Psoas muscle (tissue), 8 donors: Measurements from ENCODE around the gene SPNS2. TPM values are rescaled to one million over a fixed set of nuclear protein-coding genes. Genes with fewer than 3 reads are reported as not detected.
A peak's percentile ranks its signal among the peaks of the same experiment; 100 is the strongest.

Experiments
- ATAC-seq, 4 donors: fragments of 200-7000 bp; cut with Tn5 transposase; one replicate each; pipeline ENCODE4 v1.9.1; 2020; ENCODE audit warnings: moderate library complexity in 3 of 4, mild to moderate bottlenecking in 2 of 4
- DNase-seq, 2 donors: peaks; one replicate each; pipeline ENCODE4 v3.0.0-alpha.2; 2020
- H3K27ac ChIP-seq: fragments of 200-600 bp; one replicate; pipeline ENCODE4 v1.8.0; 2022
- H3K27me3 ChIP-seq, 3 donors: fragments of 200-600 bp in 1 of 3; one replicate each; pipeline versions ENCODE4 v1.6.1 to v1.8.0; 2013 to 2022; ENCODE audit warnings: low read length in 2 of 3, mild to moderate bottlenecking in 2 of 3, moderate library complexity in 1 of 3; ENCODE audit not compliant: insufficient read depth in 3 of 3
- H3K36me3 ChIP-seq, 2 donors: fragments of 200-600 bp in 1 of 2; one replicate each; pipeline versions ENCODE4 v1.6.1 to v1.8.0; 2013 to 2022; ENCODE audit warnings: low read depth in 1 of 2, mild to moderate bottlenecking in 1 of 2, moderate library complexity in 1 of 2; ENCODE audit not compliant: insufficient read depth in 1 of 2
- H3K4me1 ChIP-seq: fragments of 200-600 bp; one replicate; pipeline ENCODE4 v1.8.0; 2022
- H3K4me3 ChIP-seq: fragments of 200-600 bp; one replicate; pipeline ENCODE4 v1.8.0; 2022; ENCODE audit warnings: mild to moderate bottlenecking
- H3K9me3 ChIP-seq: fragments of 200-600 bp; one replicate; pipeline ENCODE4 v1.8.0; 2022
- WGBS, 3 donors: extraction: QIAGEN DNeasy Blood & Tissue Kit; methylation state at CpG; one replicate each; pipeline versions ENCODE4 v1.1.6 to v1.1.7; 2013; 5-methylcytosine and 5-hydroxymethylcytosine counted together
- intact Hi-C, 2 donors: fragments of 100-400 bp; cut with DNase I; formaldehyde crosslinking; loops; one replicate each; pipeline versions ENCODE4 v1.11.0 to v1.14.2; 2022
- polyA plus RNA-seq, 3 donors: library from polyadenylated mRNA; stranded (reverse); fragments of 200-250 nt; gene quantifications; one replicate each; pipeline ENCODE4 v1.2.3, GENCODE V29; 2013
- total RNA-seq, 4 donors: library from RNA; stranded (reverse); fragmentation: NEBNext Ultra II Directional in 2 of 4; extraction: Animal tissue kit (Norgen Biotek cat#: 25700) in 2 of 4; gene quantifications; one replicate each; pipeline versions ENCODE4 v1.2.1 to v1.2.4, GENCODE V29; 2021 to 2023
- TF ChIP-seq, protein P1 (sequence below): fragments of 200-600 bp; IDR thresholded peaks from one replicate; pipeline ENCODE4 v1.8.0; 2022; ENCODE audit warnings: antibody characterized with exemption
- donor health status: healthy with polysubstance abuse.
- donor health status: DM: no; HTN: no; CAD: no; lungs with moderate emphysema.
- donor health status: Bipolar disorder and iron deficiency.
- donor health status: healthy.
- donor health status: DM: yes; HTN: yes; CAD: no.
- donor health status: DM: no; HTN: no; CAD: no.
- donor health status: DM: no; HTN: no; CAD: no.
- donor health status: DM: yes; HTN: yes; CAD: no.

The SPNS2 gene
- total and polyA plus RNA-seq, 7 donors, result 3.5 to 10.6 (median 6.4) TPM

DNA sequence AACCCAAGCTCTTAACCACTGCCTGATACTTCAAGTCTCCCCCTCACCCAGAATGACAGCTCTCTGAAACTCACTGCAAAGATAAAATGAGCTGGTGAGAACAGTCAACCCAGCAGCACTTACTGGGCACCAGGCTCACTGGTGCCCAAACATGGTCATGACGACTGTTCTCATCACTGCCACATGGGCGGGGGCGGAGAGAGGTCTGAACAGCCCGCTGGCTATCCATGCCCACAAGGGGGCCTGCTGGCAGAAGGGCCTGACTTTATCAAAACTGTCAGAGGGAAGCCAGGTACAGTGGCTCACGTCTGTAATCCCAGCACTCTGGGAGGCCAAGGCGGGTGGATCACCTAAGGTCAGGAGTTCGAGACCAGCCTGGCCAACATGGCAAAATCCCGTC lies 52.5 kb downstream of the SPNS2 start:
- peaks cover 14% of the 10 kb centered on the region for H3K4me1 ChIP-seq

GRCh38 chr17:4551796-4552525 lies 53.3 kb downstream of the SPNS2 start:
- TF ChIP-seq, protein P1, sequence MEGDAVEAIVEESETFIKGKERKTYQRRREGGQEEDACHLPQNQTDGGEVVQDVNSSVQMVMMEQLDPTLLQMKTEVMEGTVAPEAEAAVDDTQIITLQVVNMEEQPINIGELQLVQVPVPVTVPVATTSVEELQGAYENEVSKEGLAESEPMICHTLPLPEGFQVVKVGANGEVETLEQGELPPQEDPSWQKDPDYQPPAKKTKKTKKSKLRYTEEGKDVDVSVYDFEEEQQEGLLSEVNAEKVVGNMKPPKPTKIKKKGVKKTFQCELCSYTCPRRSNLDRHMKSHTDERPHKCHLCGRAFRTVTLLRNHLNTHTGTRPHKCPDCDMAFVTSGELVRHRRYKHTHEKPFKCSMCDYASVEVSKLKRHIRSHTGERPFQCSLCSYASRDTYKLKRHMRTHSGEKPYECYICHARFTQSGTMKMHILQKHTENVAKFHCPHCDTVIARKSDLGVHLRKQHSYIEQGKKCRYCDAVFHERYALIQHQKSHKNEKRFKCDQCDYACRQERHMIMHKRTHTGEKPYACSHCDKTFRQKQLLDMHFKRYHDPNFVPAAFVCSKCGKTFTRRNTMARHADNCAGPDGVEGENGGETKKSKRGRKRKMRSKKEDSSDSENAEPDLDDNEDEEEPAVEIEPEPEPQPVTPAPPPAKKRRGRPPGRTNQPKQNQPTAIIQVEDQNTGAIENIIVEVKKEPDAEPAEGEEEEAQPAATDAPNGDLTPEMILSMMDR, result no peak
- peaks cover 7 to 72% of the 10 kb centered on the region in 2 donors for H3K36me3 ChIP-seq
- H3K4me1 ChIP-seq, result peaks cover 14% of the 10 kb centered on the region
- H3K27ac ChIP-seq, result no peak overlapping the region
- no peaks in the 10 kb centered on the region for H3K9me3 ChIP-seq
- DNase-seq (peak in 1 of 2 donors; percentile 53), ATAC-seq (no peak)
- WGBS, 3 donors, result 90 to 94% (median 93%) methylated on average over 27 of the region's 27 CpGs
- intact Hi-C loops, result no loop called here
- no peak overlapping the region for H3K4me3 ChIP-seq
- no peaks in the 10 kb centered on the region for H3K27me3 ChIP-seq

More for the DNA sequence above, 52.5 kb downstream of the SPNS2 start:
- no peak overlapping the region for H3K27ac ChIP-seq
- intact Hi-C loops, result no loop called here
- peak in 1 of 2 donors; percentile 50 for DNase-seq
- WGBS, 3 donors, result 79 to 89% (median 82%) methylated on average over 8 of the region's 8 CpGs
- no peaks in the 10 kb centered on the region for H3K27me3 ChIP-seq
- no peak overlapping the region for H3K4me3 ChIP-seq
- ATAC-seq, result no peak
- peaks cover 7 to 80% of the 10 kb centered on the region in 2 donors for H3K36me3 ChIP-seq
- no peaks in the 10 kb centered on the region for H3K9me3 ChIP-seq
- TF ChIP-seq, protein P1, result no peak

- H3K27ac ChIP-seq, result no peak overlapping the region
- H3K9me3 ChIP-seq, result no peaks in the 10 kb centered on the region
- DNase-seq (peak; percentile 14 to 51), ATAC-seq (no peak)
- H3K27me3 ChIP-seq, result no peaks in the 10 kb centered on the region
- H3K4me3 ChIP-seq, result peak overlapping the region; percentile 87
- H3K4me1 ChIP-seq, result peaks cover 14% of the 10 kb centered on the region
- 68 to 70% (median 70%) methylated on average over 9 of the region's 9 CpGs for WGBS, 3 donors
- TF ChIP-seq, protein P1, result no peak
- peaks cover 5 to 55% of the 10 kb centered on the region in 2 donors for H3K36me3 ChIP-seq
- intact Hi-C loops, result no loop called here
These were observed 55.0 kb downstream of the SPNS2 start for GRCh38 chr17:4553669-4554068.

- 12 to 13% (median 12%) methylated on average over 17 to 18 of the region's 18 CpGs for WGBS, 3 donors
- H3K27ac ChIP-seq, result peak overlapping the region; percentile 89
- peak; percentile 12 to 64 for DNase-seq
- ATAC-seq, result peak in 3 of 4 donors; percentile 2 to 20 (median 15)
- no peaks in the 10 kb centered on the region for H3K9me3 ChIP-seq
- peaks cover 0 to 46% of the 10 kb centered on the region in 2 donors for H3K36me3 ChIP-seq
- intact Hi-C loops, result no loop called here
- H3K4me3 ChIP-seq, result peak overlapping the region; percentile 87
- TF ChIP-seq, protein P1, result no peak
- H3K4me1 ChIP-seq, result peaks cover 14% of the 10 kb centered on the region
- no peaks in the 10 kb centered on the region for H3K27me3 ChIP-seq
These were observed 55.8 kb downstream of the SPNS2 start for GRCh38 chr17:4554441-4554996.
